ENCODE results near the gene MYO1F.

DNA sequence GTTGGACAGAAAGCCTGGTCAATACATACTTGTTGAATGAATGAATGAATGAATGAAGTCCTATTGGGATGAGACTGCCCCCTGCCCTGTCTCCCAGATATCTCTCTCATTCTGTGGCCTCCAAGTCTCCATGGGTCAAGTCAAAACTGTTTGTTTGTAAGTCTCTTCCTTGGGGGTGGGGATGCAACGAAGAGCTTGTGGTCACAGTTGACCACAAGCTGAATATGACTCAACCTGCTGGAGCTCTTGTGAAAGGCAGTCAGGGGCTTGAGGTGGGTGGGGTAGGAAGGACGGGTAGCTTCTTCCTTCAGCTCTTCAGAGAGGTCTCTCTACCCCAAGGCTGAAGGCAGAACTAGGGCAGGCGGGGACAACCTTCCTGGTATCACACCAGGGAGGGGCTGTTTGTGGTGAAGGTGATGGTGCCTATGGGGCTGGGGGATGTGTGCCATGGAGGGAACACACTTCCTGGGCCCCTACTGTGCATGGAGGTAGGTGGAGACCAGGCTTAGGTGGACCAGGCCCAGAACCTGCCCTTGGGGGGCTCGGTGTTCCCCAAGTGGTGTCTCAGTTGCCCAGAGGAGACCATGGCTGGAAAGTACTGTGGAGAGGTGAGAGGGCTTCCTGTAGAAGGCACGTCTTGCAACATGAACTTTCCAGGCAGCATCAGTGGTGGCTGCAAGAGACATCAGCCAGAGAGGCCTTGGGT, 8.0 kb downstream of the MYO1F start:
- TF ChIP-seq, protein P1, sequence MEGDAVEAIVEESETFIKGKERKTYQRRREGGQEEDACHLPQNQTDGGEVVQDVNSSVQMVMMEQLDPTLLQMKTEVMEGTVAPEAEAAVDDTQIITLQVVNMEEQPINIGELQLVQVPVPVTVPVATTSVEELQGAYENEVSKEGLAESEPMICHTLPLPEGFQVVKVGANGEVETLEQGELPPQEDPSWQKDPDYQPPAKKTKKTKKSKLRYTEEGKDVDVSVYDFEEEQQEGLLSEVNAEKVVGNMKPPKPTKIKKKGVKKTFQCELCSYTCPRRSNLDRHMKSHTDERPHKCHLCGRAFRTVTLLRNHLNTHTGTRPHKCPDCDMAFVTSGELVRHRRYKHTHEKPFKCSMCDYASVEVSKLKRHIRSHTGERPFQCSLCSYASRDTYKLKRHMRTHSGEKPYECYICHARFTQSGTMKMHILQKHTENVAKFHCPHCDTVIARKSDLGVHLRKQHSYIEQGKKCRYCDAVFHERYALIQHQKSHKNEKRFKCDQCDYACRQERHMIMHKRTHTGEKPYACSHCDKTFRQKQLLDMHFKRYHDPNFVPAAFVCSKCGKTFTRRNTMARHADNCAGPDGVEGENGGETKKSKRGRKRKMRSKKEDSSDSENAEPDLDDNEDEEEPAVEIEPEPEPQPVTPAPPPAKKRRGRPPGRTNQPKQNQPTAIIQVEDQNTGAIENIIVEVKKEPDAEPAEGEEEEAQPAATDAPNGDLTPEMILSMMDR (IDR thresholded peaks at IDR 0.05), result no peak
- no peak for TF ChIP-seq EZH2 (IDR thresholded peaks at IDR 0.05; ENCODE audit: borderline replicate concordance, insufficient read depth, low read depth, low read length, poor library complexity, severe bottlenecking)

Data from B cell (primary cell).